Body of pancreas (tissue), 4 donors: Measurements from ENCODE around the gene GEMIN4.

Source experiments
- POLR2A ChIP-seq, 3 donors: fragments of 450-650 bp; IDR thresholded peaks; one replicate each; pipeline ENCODE4 v1.6.1; 2016; ENCODE audit warnings: antibody characterized with exemption in 3 of 3, mild to moderate bottlenecking in 2 of 3
- TF ChIP-seq, protein P1 (sequence below), 7 experiments: fragments of 450-650 bp in 4 of 7; fragments of 200-600 bp in 3 of 7; sonication (generic) in 3 of 7; IDR thresholded peaks; one replicate each; pipeline ENCODE4 v1.5.1; 2016 to 2019; ENCODE audit warnings: antibody characterized with exemption in 7 of 7

DNA sequence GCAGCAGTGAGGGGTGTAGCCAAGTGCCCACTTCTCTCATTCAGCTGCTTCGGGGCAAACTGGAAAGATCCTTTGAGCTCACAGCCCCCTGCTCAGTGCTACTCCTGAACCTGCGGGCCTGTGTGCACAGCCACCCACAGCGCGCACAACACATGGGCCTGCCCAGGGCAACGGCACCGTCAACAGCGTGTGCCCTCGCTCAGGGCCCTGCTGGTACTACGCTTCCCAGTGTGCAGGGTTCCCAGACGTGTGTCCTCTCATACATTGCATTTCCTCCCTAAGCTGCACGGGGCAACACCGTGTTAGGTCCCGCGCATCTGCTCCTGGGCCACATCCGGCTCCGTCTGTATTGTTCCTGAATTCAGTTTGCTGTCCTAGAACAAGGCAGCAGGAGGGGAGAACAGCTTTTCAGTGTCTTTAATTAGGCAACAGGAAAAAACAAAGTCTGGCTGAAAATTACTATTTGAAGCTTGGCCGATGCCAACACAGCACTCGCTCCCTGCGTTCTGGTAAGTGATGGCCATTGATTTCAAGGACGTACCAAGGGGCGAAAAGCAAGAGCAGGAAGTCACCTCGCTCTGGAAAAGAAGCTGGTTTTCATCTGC is 45.3 kb upstream of the GEMIN4 start:
- TF ChIP-seq, protein P1, sequence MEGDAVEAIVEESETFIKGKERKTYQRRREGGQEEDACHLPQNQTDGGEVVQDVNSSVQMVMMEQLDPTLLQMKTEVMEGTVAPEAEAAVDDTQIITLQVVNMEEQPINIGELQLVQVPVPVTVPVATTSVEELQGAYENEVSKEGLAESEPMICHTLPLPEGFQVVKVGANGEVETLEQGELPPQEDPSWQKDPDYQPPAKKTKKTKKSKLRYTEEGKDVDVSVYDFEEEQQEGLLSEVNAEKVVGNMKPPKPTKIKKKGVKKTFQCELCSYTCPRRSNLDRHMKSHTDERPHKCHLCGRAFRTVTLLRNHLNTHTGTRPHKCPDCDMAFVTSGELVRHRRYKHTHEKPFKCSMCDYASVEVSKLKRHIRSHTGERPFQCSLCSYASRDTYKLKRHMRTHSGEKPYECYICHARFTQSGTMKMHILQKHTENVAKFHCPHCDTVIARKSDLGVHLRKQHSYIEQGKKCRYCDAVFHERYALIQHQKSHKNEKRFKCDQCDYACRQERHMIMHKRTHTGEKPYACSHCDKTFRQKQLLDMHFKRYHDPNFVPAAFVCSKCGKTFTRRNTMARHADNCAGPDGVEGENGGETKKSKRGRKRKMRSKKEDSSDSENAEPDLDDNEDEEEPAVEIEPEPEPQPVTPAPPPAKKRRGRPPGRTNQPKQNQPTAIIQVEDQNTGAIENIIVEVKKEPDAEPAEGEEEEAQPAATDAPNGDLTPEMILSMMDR (IDR thresholded peaks at IDR 0.05) = no peak
- no peak for TF ChIP-seq POLR2A (IDR thresholded peaks at IDR 0.05)
